Measurements from ENCODE around the gene SCAPER. TPM values are rescaled to one million over a fixed set of nuclear protein-coding genes. Genes with fewer than 3 reads are reported as not detected.

SCAPER gene
- total and polyA plus RNA-seq, 10 of the 15 experiments (the other 5 are each of a cell fraction or from before 2014, with no cell fraction given): 1.0 to 7.7 (median 3.9) TPM

- no TSS peak for BruUV-seq (replicated peaks)
- H3K4me2 ChIP-seq (ENCODE audit: control insufficient read depth, insufficient read depth): no peak overlapping the region
- H3K27ac ChIP-seq (ENCODE audit: control insufficient read depth, insufficient read depth): no peak overlapping the region
- 90% methylated on average over 1 of the region's 1 CpG for whole genome bisulfite sequencing (ENCODE audit: insufficient coverage, insufficient replicate concordance, low lambda C conversion rate, missing lambda C conversion rate)
- no peaks in the 10 kb centered on the region for H3K36me3 ChIP-seq (ENCODE audit: control insufficient read depth in 2 of 2, insufficient read depth in 2 of 2, low read length in 1 of 2)
- in situ Hi-C loops (cut with MboI) (no loop called here), intact Hi-C loops (cut with micrococcal nuclease; ENCODE audit: unreplicated experiment) (no loop called here)
- ChIA-PET CTCF (interaction anchor here (0.7 kb wide), 1 partner anchor 1078 kb away, joined by 3 read pairs; no protein-coding TSS in a partner anchor), SMC1A (ENCODE audit: uncharacterized antibody, unreplicated experiment) (no interaction called here), RAD21 (ENCODE audit: unreplicated experiment) (no interaction called here), POLR2A (no interaction called here)
- ATAC-seq (no peak), FAIRE-seq (no peak), DNase-seq (ENCODE audit: low read depth, low spot score) (no peak)
- H3K9me3 ChIP-seq (replicated peaks; ENCODE audit: control insufficient read depth, insufficient read depth, low read length): no peaks in the 10 kb centered on the region
- no peak overlapping the region for H2AFZ ChIP-seq (ENCODE audit: control insufficient read depth, low read depth, low read length)
- H3K79me2 ChIP-seq (ENCODE audit: control insufficient read depth, insufficient read depth, low read length): no peaks in the 10 kb centered on the region
- no peaks in the 10 kb centered on the region for H4K20me1 ChIP-seq (ENCODE audit: control insufficient read depth, insufficient read depth)
- no peak for TF ChIP-seq ZNF24 (IDR thresholded peaks at IDR 0.05)
- TF ChIP-seq BACH1 (IDR thresholded peaks at IDR 0.05; ENCODE audit: borderline replicate concordance): no peak
- TF ChIP-seq POLR2AphosphoS5 (IDR thresholded peaks at IDR 0.05; ENCODE audit: low read length): no peak
- no peak for TF ChIP-seq LARP7 (IDR thresholded peaks at IDR 0.05)
- TF ChIP-seq BHLHE40 (IDR thresholded peaks at IDR 0.05; ENCODE audit: borderline replicate concordance in 1 of 2, low read depth in 2 of 2, low read length in 1 of 2): no peak
- no peak for TF ChIP-seq HDAC6 (IDR thresholded peaks at IDR 0.05; ENCODE audit: unreplicated experiment)
- TF ChIP-seq CREB1 (IDR thresholded peaks at IDR 0.05; ENCODE audit: low read depth): no peak
- TF ChIP-seq CHD2 (IDR thresholded peaks at IDR 0.05; ENCODE audit: borderline replicate concordance, low read depth, low read length): no peak
- TF ChIP-seq SKIL (IDR thresholded peaks at IDR 0.05; ENCODE audit: low read depth, poor library complexity, severe bottlenecking): no peak
- no peak for TF ChIP-seq STAT1 (conservative IDR thresholded peaks at IDR 0.05)
- TF ChIP-seq, protein P1, sequence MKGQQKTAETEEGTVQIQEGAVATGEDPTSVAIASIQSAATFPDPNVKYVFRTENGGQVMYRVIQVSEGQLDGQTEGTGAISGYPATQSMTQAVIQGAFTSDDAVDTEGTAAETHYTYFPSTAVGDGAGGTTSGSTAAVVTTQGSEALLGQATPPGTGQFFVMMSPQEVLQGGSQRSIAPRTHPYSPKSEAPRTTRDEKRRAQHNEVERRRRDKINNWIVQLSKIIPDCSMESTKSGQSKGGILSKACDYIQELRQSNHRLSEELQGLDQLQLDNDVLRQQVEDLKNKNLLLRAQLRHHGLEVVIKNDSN (IDR thresholded peaks at IDR 0.05; ENCODE audit: borderline replicate concordance, extremely low read length, insufficient read depth, low read depth, low read length): no peak
- no peak for TF ChIP-seq RAD51 (IDR thresholded peaks at IDR 0.05)
- no peak for TF ChIP-seq TARDBP (IDR thresholded peaks at IDR 0.05; ENCODE audit: borderline replicate concordance)
- TF ChIP-seq CREM (IDR thresholded peaks at IDR 0.05; ENCODE audit: low read depth): no peak
- no peak for TF ChIP-seq MEF2A (IDR thresholded peaks at IDR 0.05; ENCODE audit: insufficient read depth, low read depth, low read length)
- TF ChIP-seq BCL11A (IDR thresholded peaks at IDR 0.05; ENCODE audit: low read depth, low read length): no peak
- no peak for TF ChIP-seq KLF5 (IDR thresholded peaks at IDR 0.05; ENCODE audit: partially characterized antibody)
- no peak overlapping the region for H3K4me3 ChIP-seq
- no peaks in the 10 kb centered on the region for H3K4me1 ChIP-seq (ENCODE audit: control insufficient read depth, insufficient read depth, low read length)
- no peak overlapping the region for H3K9ac ChIP-seq (ENCODE audit: control insufficient read depth, insufficient read depth, low read length)
- H3K27me3 ChIP-seq (replicated peaks in 1 of 2; ENCODE audit: control insufficient read depth in 2 of 2, insufficient read depth in 2 of 2, low read length in 1 of 2): no peaks in the 10 kb centered on the region
These were observed 503.9 kb downstream of the SCAPER start for GRCh38 chr15:76401285-76401684.

Data from GM12878 (cell line).